GM10248 (cell line): ENCODE results near the gene NSD1.

Source experiments
- CTCF ChIA-PET: fragments of 300-600 bp; sonication (Branson Sonifier 250); formaldehyde crosslinking; extraction: SDS; loops from one replicate; lab custom pipeline; 2021; ENCODE audit warnings: antibody characterized with exemption; lab: Yijun Ruan, JAX
- POLR2A ChIA-PET: fragments of 350-650 bp; sonication (Branson Sonifier 250); formaldehyde crosslinking; extraction: SDS; loops from one replicate; lab custom pipeline; 2020; ENCODE audit warnings: antibody characterized with exemption; lab: Yijun Ruan, JAX
- DNase-seq: peaks from one replicate; pipeline ENCODE4 v3.0.0; 2012; ENCODE audit errors: extremely low spot score
- TF ChIP-seq, protein P1 (sequence below): IDR thresholded peaks from 2 replicates; pipeline ENCODE4 v1.5.1; 2012; ENCODE audit warnings: mild to moderate bottlenecking, low read depth; ENCODE audit errors: extremely low read depth, missing control alignments, control extremely low read depth

NSD1 gene

DNA sequence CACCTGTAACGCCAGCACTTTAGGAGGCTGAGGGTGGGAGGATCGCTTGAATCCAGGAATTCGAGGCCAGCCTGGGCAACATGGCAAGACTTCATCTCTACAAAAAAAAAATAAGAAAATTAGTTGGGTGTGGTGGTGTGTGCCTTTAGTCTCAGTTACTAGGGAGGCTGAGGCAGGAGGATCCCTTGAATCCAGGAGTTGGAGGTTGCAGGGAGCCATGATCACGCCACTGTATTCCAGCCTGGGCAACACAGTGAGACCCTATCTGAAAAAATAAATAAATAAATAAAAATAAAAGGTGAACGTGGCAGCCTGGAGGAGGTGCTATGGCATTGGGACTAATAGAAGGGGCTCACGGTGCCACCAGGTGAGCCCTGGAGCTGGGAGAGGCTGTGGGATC, 39.8 kb upstream of the NSD1 start:
- DNase-seq, result no peak
- CTCF ChIA-PET, result interaction anchor here (3.5 kb wide), 1 partner anchor 19 kb away, joined by 16 read pairs; no protein-coding TSS in a partner anchor
- POLR2A ChIA-PET, result no interaction called here
- TF ChIP-seq, protein P1, sequence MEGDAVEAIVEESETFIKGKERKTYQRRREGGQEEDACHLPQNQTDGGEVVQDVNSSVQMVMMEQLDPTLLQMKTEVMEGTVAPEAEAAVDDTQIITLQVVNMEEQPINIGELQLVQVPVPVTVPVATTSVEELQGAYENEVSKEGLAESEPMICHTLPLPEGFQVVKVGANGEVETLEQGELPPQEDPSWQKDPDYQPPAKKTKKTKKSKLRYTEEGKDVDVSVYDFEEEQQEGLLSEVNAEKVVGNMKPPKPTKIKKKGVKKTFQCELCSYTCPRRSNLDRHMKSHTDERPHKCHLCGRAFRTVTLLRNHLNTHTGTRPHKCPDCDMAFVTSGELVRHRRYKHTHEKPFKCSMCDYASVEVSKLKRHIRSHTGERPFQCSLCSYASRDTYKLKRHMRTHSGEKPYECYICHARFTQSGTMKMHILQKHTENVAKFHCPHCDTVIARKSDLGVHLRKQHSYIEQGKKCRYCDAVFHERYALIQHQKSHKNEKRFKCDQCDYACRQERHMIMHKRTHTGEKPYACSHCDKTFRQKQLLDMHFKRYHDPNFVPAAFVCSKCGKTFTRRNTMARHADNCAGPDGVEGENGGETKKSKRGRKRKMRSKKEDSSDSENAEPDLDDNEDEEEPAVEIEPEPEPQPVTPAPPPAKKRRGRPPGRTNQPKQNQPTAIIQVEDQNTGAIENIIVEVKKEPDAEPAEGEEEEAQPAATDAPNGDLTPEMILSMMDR, result no peak

- TF ChIP-seq, protein P1, result no peak
- ChIA-PET POLR2A (no interaction called here), CTCF (interaction anchor here (1.0 to 1.4 kb wide), 4 partner anchors 9 to 20 kb away, joined by 3 to 7 read pairs (median 4); no protein-coding TSS in a partner anchor)
- DNase-seq, result no peak
Observed at GRCh38 chr5:177094224-177095087, 39.1 kb upstream of the NSD1 start.

GRCh38 chr5:177095088-177095669, 38.4 kb upstream of the NSD1 start:
- no peak for DNase-seq
- ChIA-PET CTCF (interaction anchor here (1.0 to 1.4 kb wide), 4 partner anchors 9 to 19 kb away, joined by 3 to 7 read pairs (median 4); no protein-coding TSS in a partner anchor), POLR2A (no interaction called here)
- TF ChIP-seq, protein P1, result no peak

- TF ChIP-seq, protein P1, result no peak
- CTCF ChIA-PET, result interaction anchor here (2.7 to 3.0 kb wide), 2 partner anchors 16 to 17 kb away, joined by 10 to 11 read pairs; no protein-coding TSS in a partner anchor
- POLR2A ChIA-PET, result no interaction called here
- DNase-seq, result no peak
Observed at GRCh38 chr5:177096162-177097015, 37.2 kb upstream of the NSD1 start.

DNA sequence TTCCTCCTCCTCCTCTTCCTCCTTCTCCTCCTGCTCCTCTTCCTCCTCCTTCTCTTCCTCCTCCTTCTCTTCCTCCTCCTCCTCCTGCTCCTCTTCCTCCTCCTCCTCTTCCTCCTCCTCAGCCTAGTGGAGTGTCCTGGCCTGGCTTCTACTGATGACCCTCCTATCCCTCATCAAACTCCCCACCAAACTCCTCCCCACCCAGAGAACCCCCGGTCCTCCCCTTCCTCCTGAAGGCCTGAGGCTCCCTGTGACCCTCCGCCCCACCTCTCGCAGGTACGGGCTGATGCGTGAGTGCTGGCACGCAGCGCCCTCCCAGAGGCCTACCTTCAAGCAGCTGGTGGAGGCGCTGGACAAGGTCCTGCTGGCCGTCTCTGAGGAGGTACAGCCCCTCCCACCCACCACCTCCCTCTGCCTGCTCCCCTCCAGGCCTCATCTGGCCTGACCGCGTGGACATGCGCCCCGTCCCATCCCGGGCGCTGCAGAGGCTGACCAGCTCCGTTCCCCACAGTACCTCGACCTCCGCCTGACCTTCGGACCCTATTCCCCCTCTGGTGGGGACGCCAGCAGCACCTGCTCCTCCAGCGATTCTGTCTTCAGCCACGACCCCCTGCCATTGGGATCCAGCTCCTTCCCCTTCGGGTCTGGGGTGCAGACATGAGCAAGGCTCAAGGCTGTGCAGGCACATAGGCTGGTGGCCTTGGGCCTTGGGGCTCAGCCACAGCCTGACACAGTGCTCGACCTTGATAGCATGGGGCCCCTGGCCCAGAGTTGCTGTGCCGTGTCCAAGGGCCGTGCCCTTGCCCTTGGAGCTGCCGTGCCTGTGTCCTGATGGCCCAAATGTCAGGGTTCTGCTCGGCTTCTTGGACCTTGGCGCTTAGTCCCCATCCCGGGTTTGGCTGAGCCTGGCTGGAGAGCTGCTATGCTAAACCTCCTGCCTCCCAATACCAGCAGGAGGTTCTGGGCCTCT, 36.3 kb upstream of the NSD1 start:
- TF ChIP-seq, protein P1, result no peak
- no peak for DNase-seq
- CTCF ChIA-PET, result interaction anchor here (0.8 to 3.0 kb wide), 6 partner anchors 10 to 437 kb away, joined by 3 to 11 read pairs (median 6); no protein-coding TSS in a partner anchor
- POLR2A ChIA-PET, result no interaction called here
